ENCODE measurements around the gene ITGBL1. TPM values are rescaled to one million over a fixed set of nuclear protein-coding genes. Genes with fewer than 3 reads are reported as not detected.

Gene ITGBL1
- total RNA-seq, 1 experiment from 2014 or later: 0.22 TPM

GRCh38 chr13:101453784-101454201 is 1.3 kb downstream of the ITGBL1 start (continued):
- TF ChIP-seq ZNF425 (CRISPR knock-in tag; conservative IDR thresholded peaks at IDR 0.05) (no peak), PRRX2 (CRISPR knock-in tag; IDR thresholded peaks at IDR 0.05) (no peak), ZNF281 (CRISPR knock-in tag; IDR thresholded peaks at IDR 0.05) (no peak), TP53 (CRISPR knock-in tag; IDR thresholded peaks at IDR 0.05) (0 out of 2 replicates have a peak, but pooled peaks have one; percentile 47), RELA (CRISPR knock-in tag; IDR thresholded peaks at IDR 0.05; ENCODE audit: borderline replicate concordance) (no peak)

- DNase-seq (ENCODE audit: low spot score): no peak
- no peak for ATAC-seq
- CTCF ChIA-PET: interaction anchor here (1.1 kb wide), 1 partner anchor 310 kb away, joined by 3 read pairs; no protein-coding TSS in a partner anchor
- Mint-ChIP-seq H3K9me3 (peaks cover under 1% of the 10 kb centered on the region; the same call in 1 of the 2 replicates), H3K27me3 (ENCODE audit: low read depth) (no peaks in the 10 kb centered on the region), H3K4me3 (no peak overlapping the region), H3K36me3 (no peaks in the 10 kb centered on the region), H3K27ac (no peak overlapping the region), H3K4me1 (peaks cover 27% of the 10 kb centered on the region)
- TF ChIP-seq ATF6 (CRISPR knock-in tag; IDR thresholded peaks at IDR 0.05): no peak
- no peak for TF ChIP-seq E2F5 (CRISPR knock-in tag; IDR thresholded peaks at IDR 0.05)
- no peak for TF ChIP-seq CREB1 (CRISPR knock-in tag; IDR thresholded peaks at IDR 0.05)
- no peak for TF ChIP-seq CBFB (CRISPR knock-in tag; IDR thresholded peaks at IDR 0.05; ENCODE audit: low read depth)
- TF ChIP-seq TEAD1 (CRISPR knock-in tag; IDR thresholded peaks at IDR 0.05): no peak
- no peak for TF ChIP-seq FOXJ3 (CRISPR knock-in tag; IDR thresholded peaks at IDR 0.05; ENCODE audit: borderline replicate concordance)
- TF ChIP-seq ETV6 (CRISPR knock-in tag; IDR thresholded peaks at IDR 0.05): no peak
- no peak for TF ChIP-seq MYBL2 (CRISPR knock-in tag; IDR thresholded peaks at IDR 0.05)
- no peak for TF ChIP-seq ZBTB43 (CRISPR knock-in tag; IDR thresholded peaks at IDR 0.05)
- TF ChIP-seq PRRX2 (CRISPR knock-in tag; IDR thresholded peaks at IDR 0.05): no peak
- no peak for TF ChIP-seq ZNF219 (CRISPR knock-in tag; IDR thresholded peaks at IDR 0.05; ENCODE audit: borderline replicate concordance)
- no peak for TF ChIP-seq ERG (CRISPR knock-in tag; IDR thresholded peaks at IDR 0.05)
- no peak for TF ChIP-seq PREB (CRISPR knock-in tag; IDR thresholded peaks at IDR 0.05; ENCODE audit: borderline replicate concordance)
- TF ChIP-seq ZNF423 (CRISPR knock-in tag; IDR thresholded peaks at IDR 0.05): no peak
- POLR2A ChIA-PET: no interaction called here
These were observed 2.3 kb downstream of the ITGBL1 start for GRCh38 chr13:101454767-101455166.
